HCT116 (cell line): ENCODE data around the gene BFSP2. TPM values are rescaled to one million over a fixed set of nuclear protein-coding genes. Genes with fewer than 3 reads are reported as not detected.

Source experiments
- ATAC-seq: fragments of 200-7000 bp; cut with Tn5 transposase; 2 replicates; pipeline ENCODE4 v1.9.1; 2020; ENCODE audit warnings: mild to moderate bottlenecking, moderate library complexity
- BruUV-seq: library from RNA; stranded (reverse); fragments of 400-500 nt; replicated peaks from 2 replicates; lab custom pipeline; 2021; lab: Mats Ljungman, UMichigan
- CTCF ChIA-PET: fragments of 300-600 bp; sonication (Branson Sonifier 250); formaldehyde crosslinking; loops from one replicate; lab custom pipeline; 2021; ENCODE audit warnings: antibody characterized with exemption; lab: Charles Lee
- POLR2A ChIA-PET: fragments of 300-600, 350-600 bp; sonication (Branson Sonifier 250); formaldehyde crosslinking; loops from one replicate; lab custom pipeline; 2021; ENCODE audit warnings: antibody characterized with exemption; lab: Charles Lee
- RAD21 ChIA-PET, 2 experiments: fragments of 300-600 bp; sonication (Branson Sonifier 250); formaldehyde crosslinking; loops; one replicate each; lab custom pipeline; 2023; ENCODE audit warnings: low total read pairs in 2 of 2; ENCODE audit not compliant: uncharacterized antibody in 2 of 2, unreplicated experiment in 2 of 2, low non-redundant PET in 1 of 2; lab: Charles Lee
- DNase-seq: peaks from one replicate; pipeline ENCODE4 v3.0.0-alpha.2; 2010; ENCODE audit warnings: low read depth, low spot score
- H2AFZ ChIP-seq: fragments of 200-600 bp; shearing (Covaris generic), sonication (generic); 2 replicates; pipeline ENCODE4 v1.6.1; 2017; ENCODE audit warnings: low read depth, mixed run types, mixed read lengths, antibody characterized with exemption, low read length; ENCODE audit not compliant: poor library complexity, severe bottlenecking
- H3K27ac ChIP-seq: 2 replicates; pipeline ENCODE4 v1.5.1; 2012; ENCODE audit warnings: low read depth, low read length
- H3K27me3 ChIP-seq: fragments of 200-600 bp; sonication (generic); 2 replicates; pipeline ENCODE4 v1.6.1; 2016; ENCODE audit warnings: mixed run types, low read length, mixed read lengths; ENCODE audit not compliant: insufficient read depth
- H3K36me3 ChIP-seq, 2 experiments: fragments of 200-500 bp in 1 of 2; fragments of 200-600 bp in 1 of 2; sonication (Bioruptor generic) in 1 of 2; sonication (generic) in 1 of 2; 2 replicates each; pipeline versions ENCODE4 v1.5.1 to v1.6.1; 2014 to 2016; ENCODE audit warnings: low read length in 2 of 2, inconsistent platforms in 1 of 2, mixed read lengths in 1 of 2, mixed run types in 1 of 2; ENCODE audit not compliant: insufficient read depth in 2 of 2, control insufficient read depth in 1 of 2
- H3K4me1 ChIP-seq, 2 experiments: fragments of 200-600 bp in 1 of 2; sonication (generic) in 1 of 2; 2 replicates each; pipeline versions ENCODE4 v1.5.1 to v1.6.1; 2012 to 2017; ENCODE audit warnings: low read length in 2 of 2, inconsistent platforms in 1 of 2, mild to moderate bottlenecking in 1 of 2, mixed read lengths in 1 of 2, mixed run types in 1 of 2, moderate library complexity in 1 of 2; ENCODE audit not compliant: insufficient read depth in 2 of 2, control insufficient read depth in 1 of 2
- H3K4me2 ChIP-seq: fragments of 200-600 bp; sonication (generic); 2 replicates; pipeline ENCODE4 v1.6.1; 2017; ENCODE audit warnings: mixed run types, low read length, mixed read lengths
- H3K4me3 ChIP-seq, 2 experiments: fragments of 200-600 bp in 1 of 2; sonication (generic) in 1 of 2; replicated peaks in 1 of 2; 2 replicates each; pipeline ENCODE4 v1.5.1; 2011 to 2016; ENCODE audit warnings: low read length in 2 of 2, control low read depth in 1 of 2, low read depth in 1 of 2, mild to moderate bottlenecking in 1 of 2, mixed read lengths in 1 of 2, mixed run types in 1 of 2
- H3K79me2 ChIP-seq: fragments of 200-600 bp; sonication (generic); 2 replicates; pipeline ENCODE4 v1.6.1; 2017; ENCODE audit warnings: mild to moderate bottlenecking, mixed run types, low read length, moderate library complexity, mixed read lengths; ENCODE audit not compliant: insufficient read depth
- H3K9ac ChIP-seq: fragments of 200-600 bp; sonication (generic); 2 replicates; pipeline ENCODE4 v1.6.1; 2016; ENCODE audit warnings: low read length, mixed read lengths
- H3K9me2 ChIP-seq: fragments of 200-600 bp; sonication (generic), shearing (Covaris generic); 2 replicates; pipeline ENCODE4 v1.6.1; 2017; ENCODE audit warnings: mixed run types, mild to moderate bottlenecking, moderate library complexity; ENCODE audit not compliant: insufficient read depth
- H3K9me3 ChIP-seq, 2 experiments: fragments of 200-500 bp in 1 of 2; fragments of 200-600 bp in 1 of 2; sonication (Bioruptor generic) in 1 of 2; sonication (generic) in 1 of 2; 2 replicates each; pipeline ENCODE4 v1.6.1; 2014 to 2017; ENCODE audit warnings: low read length in 2 of 2, mixed read lengths in 2 of 2, inconsistent platforms in 1 of 2, low read depth in 1 of 2, mild to moderate bottlenecking in 1 of 2, mixed run types in 1 of 2, moderate library complexity in 1 of 2; ENCODE audit not compliant: control insufficient read depth in 1 of 2, insufficient read depth in 1 of 2
- H4K20me1 ChIP-seq: fragments of 200-600 bp; sonication (generic), shearing (Covaris generic); 2 replicates; pipeline ENCODE4 v1.6.1; 2017; ENCODE audit warnings: mixed run types, mild to moderate bottlenecking, moderate library complexity; ENCODE audit not compliant: insufficient read depth
- ATF3 ChIP-seq: IDR thresholded peaks from 2 replicates; pipeline ENCODE4 v1.6.1; 2012
- CBX3 ChIP-seq: IDR thresholded peaks from 2 replicates; pipeline ENCODE4 v1.6.1; 2012; ENCODE audit warnings: low read depth
- EGR1 ChIP-seq: IDR thresholded peaks from 2 replicates; pipeline ENCODE4 v1.6.1; 2012; ENCODE audit warnings: low read depth
- ELF1 ChIP-seq: IDR thresholded peaks from 2 replicates; pipeline ENCODE4 v1.6.1; 2012; ENCODE audit warnings: low read depth, borderline replicate concordance
- EZH2 ChIP-seq: fragments of 200-600 bp; sonication (generic); IDR thresholded peaks from 2 replicates; pipeline ENCODE4 v1.6.1; 2017; ENCODE audit warnings: antibody characterized with exemption, mixed run types
- FOSL1 ChIP-seq: IDR thresholded peaks from 2 replicates; pipeline ENCODE4 v1.6.1; 2012; ENCODE audit warnings: low read depth
- MAX ChIP-seq: IDR thresholded peaks from 2 replicates; pipeline ENCODE4 v1.6.1; 2012
- POLR2A ChIP-seq: IDR thresholded peaks from 2 replicates; pipeline ENCODE4 v1.7.0; 2011; ENCODE audit warnings: borderline replicate concordance; ENCODE audit not compliant: insufficient read depth, insufficient read length; ENCODE audit errors: extremely low read depth
- POLR2AphosphoS5 ChIP-seq: IDR thresholded peaks from 2 replicates; pipeline ENCODE4 v1.6.1; 2011; ENCODE audit warnings: mild to moderate bottlenecking, low read depth, low read length, moderate library complexity
- RAD21 ChIP-seq: IDR thresholded peaks from 2 replicates; pipeline ENCODE4 v1.6.1; 2012; ENCODE audit warnings: low read depth, mild to moderate bottlenecking
- SIN3A ChIP-seq: IDR thresholded peaks from 2 replicates; pipeline ENCODE4 v1.6.1; 2012; ENCODE audit warnings: low read depth
- TCF7L2 ChIP-seq: IDR thresholded peaks from 2 replicates; pipeline ENCODE4 v1.7.0; 2011; ENCODE audit warnings: borderline replicate concordance, inconsistent platforms; ENCODE audit not compliant: insufficient read depth, insufficient read length; ENCODE audit errors: extremely low read depth
- ZBTB33 ChIP-seq: IDR thresholded peaks from 2 replicates; pipeline ENCODE4 v1.6.1; 2011; ENCODE audit warnings: mild to moderate bottlenecking, low read length, moderate library complexity; ENCODE audit not compliant: insufficient replicate concordance; ENCODE audit errors: extremely low read depth
- intact Hi-C: fragments of 100-400 bp; cut with micrococcal nuclease; formaldehyde crosslinking; loops from 2 replicates; pipeline ENCODE4 v1.10.0; 2022
- total RNA-seq: library from RNA; stranded (reverse); gene quantifications from one replicate; pipeline ENCODE4 v1.2.1, GENCODE V29; 2021; ENCODE audit not compliant: unreplicated experiment
- TF ChIP-seq, protein P1 (sequence below): IDR thresholded peaks from 2 replicates; pipeline ENCODE4 v1.6.1; 2012; ENCODE audit warnings: low read depth
- TF ChIP-seq, protein P2 (sequence below), 3 experiments: fragments of 200-600 bp in 1 of 3; sonication (generic) in 1 of 3; IDR thresholded peaks in 2 of 3; conservative IDR thresholded peaks in 1 of 3; 2 replicates each; pipeline ENCODE4 v1.5.1; 2012 to 2017; ENCODE audit warnings: low read depth in 2 of 3, low read length in 2 of 3, antibody characterized with exemption in 1 of 3, borderline replicate concordance in 1 of 3, control low read depth in 1 of 3, mild to moderate bottlenecking in 1 of 3, mixed read lengths in 1 of 3, mixed run types in 1 of 3, moderate library complexity in 1 of 3; ENCODE audit not compliant: insufficient read depth in 1 of 3

BFSP2 gene
- total RNA-seq, 1 experiment from 2014 or later = not detected

- ATAC-seq = no peak
These were observed 89.7 kb downstream of the BFSP2 start for GRCh38 chr3:133489466-133490085.

More at GRCh38 chr3:133489466-133490085, 89.7 kb downstream of the BFSP2 start:
- H3K9me3 ChIP-seq = peaks cover 3 to 12% of the 10 kb centered on the region in 2 experiments; a peak in 2 of 4 replicates
- BruUV-seq = no TSS peak
- H2AFZ ChIP-seq = peak overlapping the region; percentile 47
- no peaks in the 10 kb centered on the region for H4K20me1 ChIP-seq
- ChIA-PET CTCF (interaction anchor here (0.9 kb wide), 1 partner anchor 10 kb away, joined by 3 read pairs; no protein-coding TSS in a partner anchor), RAD21 (no interaction called here), POLR2A (interaction anchor here (0.6 to 2.0 kb wide), 3 partner anchors 10 to 84 kb away, joined by 3 to 6 read pairs (median 3); partner anchors contain the start of gene CDV3)
- no peaks in the 10 kb centered on the region for H3K27me3 ChIP-seq
- no peak overlapping the region for H3K4me3 ChIP-seq
- H3K4me2 ChIP-seq = no peak overlapping the region
- TF ChIP-seq ZBTB33 (no peak), TCF7L2 (no peak), RAD21 (no peak), EZH2 (no peak), CBX3 (no peak), ATF3 (no peak), MAX (no peak), FOSL1 (no peak), EGR1 (no peak), ELF1 (no peak), POLR2A (no peak), SIN3A (no peak), POLR2AphosphoS5 (no peak)
- TF ChIP-seq, protein P1, sequence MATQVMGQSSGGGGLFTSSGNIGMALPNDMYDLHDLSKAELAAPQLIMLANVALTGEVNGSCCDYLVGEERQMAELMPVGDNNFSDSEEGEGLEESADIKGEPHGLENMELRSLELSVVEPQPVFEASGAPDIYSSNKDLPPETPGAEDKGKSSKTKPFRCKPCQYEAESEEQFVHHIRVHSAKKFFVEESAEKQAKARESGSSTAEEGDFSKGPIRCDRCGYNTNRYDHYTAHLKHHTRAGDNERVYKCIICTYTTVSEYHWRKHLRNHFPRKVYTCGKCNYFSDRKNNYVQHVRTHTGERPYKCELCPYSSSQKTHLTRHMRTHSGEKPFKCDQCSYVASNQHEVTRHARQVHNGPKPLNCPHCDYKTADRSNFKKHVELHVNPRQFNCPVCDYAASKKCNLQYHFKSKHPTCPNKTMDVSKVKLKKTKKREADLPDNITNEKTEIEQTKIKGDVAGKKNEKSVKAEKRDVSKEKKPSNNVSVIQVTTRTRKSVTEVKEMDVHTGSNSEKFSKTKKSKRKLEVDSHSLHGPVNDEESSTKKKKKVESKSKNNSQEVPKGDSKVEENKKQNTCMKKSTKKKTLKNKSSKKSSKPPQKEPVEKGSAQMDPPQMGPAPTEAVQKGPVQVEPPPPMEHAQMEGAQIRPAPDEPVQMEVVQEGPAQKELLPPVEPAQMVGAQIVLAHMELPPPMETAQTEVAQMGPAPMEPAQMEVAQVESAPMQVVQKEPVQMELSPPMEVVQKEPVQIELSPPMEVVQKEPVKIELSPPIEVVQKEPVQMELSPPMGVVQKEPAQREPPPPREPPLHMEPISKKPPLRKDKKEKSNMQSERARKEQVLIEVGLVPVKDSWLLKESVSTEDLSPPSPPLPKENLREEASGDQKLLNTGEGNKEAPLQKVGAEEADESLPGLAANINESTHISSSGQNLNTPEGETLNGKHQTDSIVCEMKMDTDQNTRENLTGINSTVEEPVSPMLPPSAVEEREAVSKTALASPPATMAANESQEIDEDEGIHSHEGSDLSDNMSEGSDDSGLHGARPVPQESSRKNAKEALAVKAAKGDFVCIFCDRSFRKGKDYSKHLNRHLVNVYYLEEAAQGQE = no peak
- TF ChIP-seq, protein P2, sequence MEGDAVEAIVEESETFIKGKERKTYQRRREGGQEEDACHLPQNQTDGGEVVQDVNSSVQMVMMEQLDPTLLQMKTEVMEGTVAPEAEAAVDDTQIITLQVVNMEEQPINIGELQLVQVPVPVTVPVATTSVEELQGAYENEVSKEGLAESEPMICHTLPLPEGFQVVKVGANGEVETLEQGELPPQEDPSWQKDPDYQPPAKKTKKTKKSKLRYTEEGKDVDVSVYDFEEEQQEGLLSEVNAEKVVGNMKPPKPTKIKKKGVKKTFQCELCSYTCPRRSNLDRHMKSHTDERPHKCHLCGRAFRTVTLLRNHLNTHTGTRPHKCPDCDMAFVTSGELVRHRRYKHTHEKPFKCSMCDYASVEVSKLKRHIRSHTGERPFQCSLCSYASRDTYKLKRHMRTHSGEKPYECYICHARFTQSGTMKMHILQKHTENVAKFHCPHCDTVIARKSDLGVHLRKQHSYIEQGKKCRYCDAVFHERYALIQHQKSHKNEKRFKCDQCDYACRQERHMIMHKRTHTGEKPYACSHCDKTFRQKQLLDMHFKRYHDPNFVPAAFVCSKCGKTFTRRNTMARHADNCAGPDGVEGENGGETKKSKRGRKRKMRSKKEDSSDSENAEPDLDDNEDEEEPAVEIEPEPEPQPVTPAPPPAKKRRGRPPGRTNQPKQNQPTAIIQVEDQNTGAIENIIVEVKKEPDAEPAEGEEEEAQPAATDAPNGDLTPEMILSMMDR (IDR thresholded peaks at IDR 0.05 in 2 of 3, conservative IDR thresholded peaks at IDR 0.05 in 1 of 3; ENCODE audit: borderline replicate concordance in 1 of 3, insufficient read depth in 1 of 3, low read depth in 2 of 3, low read length in 2 of 3) = no peak
- intact Hi-C loops = loop anchor here (2.0 kb wide), 1 partner anchor 89 kb away; no protein-coding TSS in a partner anchor
- no peak for DNase-seq
- H3K27ac ChIP-seq = no peak overlapping the region
- no peaks in the 10 kb centered on the region for H3K79me2 ChIP-seq
- no peaks in the 10 kb centered on the region for H3K36me3 ChIP-seq
- H3K9me2 ChIP-seq = no peaks in the 10 kb centered on the region
- H3K9ac ChIP-seq = no peak overlapping the region
- H3K4me1 ChIP-seq = peaks cover 0 to 9% of the 10 kb centered on the region in 2 experiments; a peak in 2 of 4 replicates
